Pulmonary artery endothelial cell (primary cell): Measurements from ENCODE around the gene PHF23. TPM values are rescaled to one million over a fixed set of nuclear protein-coding genes. Genes with fewer than 3 reads are reported as not detected.

ENCODE experiments used
- DNase-seq: peaks from one replicate; pipeline ENCODE4 v3.0.0-alpha.2; 2011; ENCODE audit warnings: low read depth, low spot score
- total RNA-seq: library from RNA; depleted of rRNA; stranded (reverse); fragments of >200 nt; gene quantifications from 2 replicates; pipeline ENCODE4 v1.2.3, GENCODE V29; 2014

Gene PHF23
- total RNA-seq, 1 donor from 2014 or later = 47.1 TPM

DNA sequence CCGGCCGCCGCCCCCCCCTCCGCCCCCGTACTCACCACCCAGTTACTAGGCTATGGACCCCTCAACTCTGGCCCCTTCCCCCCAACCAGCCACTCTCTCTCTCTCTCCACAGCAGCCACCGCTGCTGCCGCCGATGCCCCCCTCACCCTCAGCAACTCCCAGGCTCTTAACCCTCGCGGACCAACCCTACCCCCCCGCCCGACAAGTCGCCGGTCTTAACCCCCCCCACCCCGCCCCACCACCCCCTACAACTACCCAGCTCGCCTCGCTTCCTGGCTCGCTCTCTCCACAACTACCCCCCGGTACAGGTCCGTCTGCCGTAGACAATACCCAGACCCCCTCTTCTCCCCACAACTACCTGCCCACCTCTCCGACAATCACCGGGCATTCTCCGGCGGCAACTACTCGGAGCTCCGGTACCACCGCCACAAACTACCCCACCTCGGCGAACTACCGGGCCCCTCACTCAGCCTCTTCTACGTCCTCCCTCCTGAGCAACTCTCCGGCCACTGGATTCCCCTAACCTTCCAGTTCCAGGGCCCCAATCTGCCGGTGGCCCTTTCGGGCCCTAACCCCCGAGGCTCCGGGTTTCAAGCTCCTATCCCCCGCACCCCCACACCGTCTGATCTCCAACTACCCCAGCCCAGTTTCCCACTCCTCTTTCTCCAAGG is 702 bp downstream of the PHF23 start:
- DNase-seq = no peak

- no peak for DNase-seq
Observed at GRCh38 chr17:7237761-7238419, 1.4 kb downstream of the PHF23 start.

- DNase-seq = no peak
Observed at GRCh38 chr17:7237266-7237760, 1.9 kb downstream of the PHF23 start.

DNA sequence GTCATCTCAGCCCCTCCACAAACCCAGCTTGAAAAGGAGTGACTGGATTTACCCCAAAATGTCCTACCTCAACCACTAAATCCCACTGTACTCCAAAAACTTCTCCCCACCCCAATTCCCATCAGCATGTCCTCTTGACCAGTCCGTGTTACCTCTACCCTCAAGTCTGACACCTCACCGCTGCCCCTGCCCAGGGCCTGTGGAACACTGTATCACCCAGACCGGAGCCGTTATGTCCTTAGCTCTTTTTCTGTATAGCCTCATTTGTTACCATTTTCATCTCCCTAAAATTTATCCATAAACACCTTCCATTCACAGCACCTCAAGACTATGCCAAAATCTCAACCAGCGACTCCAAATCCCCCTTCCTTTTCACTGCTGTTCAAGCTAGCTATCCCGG is 2.4 kb downstream of the PHF23 start:
- DNase-seq = no peak

GRCh38 chr17:7235693-7236665 is 3.3 kb downstream of the PHF23 start:
- DNase-seq = no peak

DNA sequence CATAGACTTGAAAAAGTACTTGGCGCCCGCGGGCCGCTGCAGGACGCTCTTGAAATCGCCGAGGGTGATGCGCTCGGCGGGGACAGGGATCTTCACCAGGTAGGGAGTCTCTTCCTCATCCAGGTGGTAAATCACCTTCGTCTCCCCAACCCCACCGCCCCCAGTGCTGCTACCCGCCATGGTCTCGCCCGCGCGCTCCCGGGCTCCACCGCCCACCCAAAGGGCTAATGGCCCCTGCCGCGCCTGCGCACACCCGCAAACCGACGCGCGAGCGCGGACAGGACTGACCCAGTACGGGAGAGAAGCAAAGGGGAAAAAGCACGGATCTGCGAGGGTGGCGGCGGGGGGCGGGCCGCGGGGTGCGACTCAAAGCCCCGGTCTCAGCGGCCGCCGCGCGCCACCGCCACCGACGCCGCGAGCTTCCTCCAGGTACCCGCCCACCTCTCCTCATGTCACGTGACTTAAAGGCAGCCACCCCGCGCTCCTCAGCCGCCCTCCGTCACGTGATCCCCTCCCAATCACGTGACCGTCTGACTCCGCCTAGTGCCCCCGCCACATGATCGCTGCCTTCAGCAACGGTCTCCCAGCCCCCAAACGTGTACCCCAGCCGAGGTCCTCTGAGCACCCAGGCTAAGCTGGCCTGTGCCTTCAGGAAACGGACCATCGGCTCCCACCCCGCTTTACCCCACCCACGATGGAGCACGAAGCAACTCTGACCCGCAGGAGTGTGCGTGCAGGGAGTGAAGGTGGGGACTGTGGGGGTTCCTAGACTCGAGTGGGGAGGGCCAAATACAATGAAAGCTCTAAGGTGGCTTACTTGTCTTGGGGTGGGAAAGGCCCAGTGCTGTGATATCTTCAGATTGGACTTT is 4.9 kb downstream of the PHF23 start, which contains the start of gene DVL2:
Gene DVL2, minus strand, starts transcription at position 435 of the 869 bp plus-strand sequence. Its CDS starts 255 bp downstream, at position 180.
- DNase-seq = peak; percentile 82

DNA sequence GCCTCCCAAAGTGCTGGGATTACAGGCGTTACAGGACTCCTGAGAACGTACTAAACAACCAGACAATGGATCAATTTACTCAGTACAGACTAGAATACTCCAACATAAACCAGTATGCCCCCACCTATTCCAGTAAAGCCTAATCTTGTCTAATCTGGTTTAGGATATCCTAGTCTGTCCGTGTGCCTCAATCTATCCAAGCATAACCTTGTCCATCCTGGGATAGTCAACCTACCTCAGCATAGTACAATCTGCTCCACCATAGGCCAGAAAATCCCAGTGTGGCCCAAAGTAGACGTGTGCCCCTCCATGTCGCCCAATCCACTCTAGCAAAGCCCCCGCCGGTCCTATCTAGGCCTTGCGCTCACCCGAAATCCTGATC is 5.6 kb downstream of the PHF23 start:
- no peak for DNase-seq

DNA sequence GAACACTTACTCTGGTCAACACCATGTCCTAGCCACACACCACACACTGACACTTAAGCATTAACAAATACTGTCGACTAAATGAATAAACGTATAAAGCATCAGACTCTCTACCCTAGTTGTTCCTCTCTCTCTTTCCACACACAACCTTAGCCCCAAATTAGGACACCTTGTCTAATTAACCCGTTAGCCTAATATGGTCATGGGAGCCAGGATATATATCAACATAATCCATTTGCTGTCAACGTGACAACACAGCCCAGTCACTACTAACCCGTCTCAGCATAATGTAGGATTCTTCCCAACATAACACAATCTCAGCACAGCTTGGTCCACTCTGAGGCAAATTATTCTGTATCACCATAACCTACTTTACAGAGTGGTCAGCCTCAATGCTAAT is 7.1 kb downstream of the PHF23 start:
- DNase-seq = no peak

- no peak for DNase-seq
Observed at GRCh38 chr17:7229504-7229903, 9.8 kb downstream of the PHF23 start.

- DNase-seq = no peak
Observed at GRCh38 chr17:7228920-7229319, 10.3 kb downstream of the PHF23 start.

DNA sequence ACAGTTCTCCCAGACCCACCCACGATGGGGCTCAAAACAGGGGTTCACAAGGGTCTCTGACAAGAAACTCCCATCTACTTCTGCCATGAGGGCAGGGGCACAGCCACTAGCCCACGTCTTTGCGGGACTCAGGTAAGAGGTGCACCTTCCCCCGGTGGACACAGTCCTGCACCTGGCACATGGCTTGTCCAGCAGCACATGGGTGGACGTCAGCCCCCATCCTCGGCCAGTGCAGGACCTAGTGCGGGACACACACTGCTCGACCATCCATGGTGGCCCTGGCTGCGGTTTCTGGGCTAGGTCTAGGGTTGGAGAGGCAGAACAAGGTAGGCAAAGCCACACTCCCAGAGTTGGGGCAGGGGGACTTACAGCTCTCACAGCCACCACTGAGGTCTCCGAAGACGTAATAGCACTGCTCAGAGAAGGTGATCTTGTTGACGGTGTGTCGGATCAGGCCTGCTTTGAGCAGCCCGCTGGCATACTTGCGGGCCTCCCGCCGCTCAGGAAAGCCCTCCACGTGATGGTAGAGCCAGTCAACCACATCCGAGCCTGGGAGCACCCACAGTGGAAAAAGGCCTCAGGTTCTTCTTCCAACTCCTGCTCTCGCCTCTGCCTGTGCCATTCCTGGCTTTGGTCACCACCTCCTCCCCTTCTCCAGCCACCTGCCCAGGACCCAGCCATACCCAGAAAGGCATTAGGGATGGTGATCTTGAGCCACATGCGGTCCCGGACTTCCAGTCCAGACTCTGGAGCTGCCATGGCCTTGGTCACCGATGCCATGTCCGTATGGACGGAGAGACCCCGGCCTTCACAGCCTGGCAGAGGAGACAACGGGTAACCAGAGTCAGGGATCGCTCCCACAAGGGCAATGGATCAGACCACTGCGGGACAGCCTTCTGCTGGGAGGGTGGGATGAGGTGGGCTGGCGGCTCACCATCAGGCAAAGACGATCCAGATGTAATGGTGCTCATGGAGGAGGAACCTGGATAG is 12.2 kb downstream of the PHF23 start:
- no peak for DNase-seq

- no peak for DNase-seq
Observed at GRCh38 chr17:7225711-7226331, 13.4 kb downstream of the PHF23 start.

- DNase-seq = no peak
Observed at GRCh38 chr17:7224661-7225111, 14.6 kb downstream of the PHF23 start.

DNA sequence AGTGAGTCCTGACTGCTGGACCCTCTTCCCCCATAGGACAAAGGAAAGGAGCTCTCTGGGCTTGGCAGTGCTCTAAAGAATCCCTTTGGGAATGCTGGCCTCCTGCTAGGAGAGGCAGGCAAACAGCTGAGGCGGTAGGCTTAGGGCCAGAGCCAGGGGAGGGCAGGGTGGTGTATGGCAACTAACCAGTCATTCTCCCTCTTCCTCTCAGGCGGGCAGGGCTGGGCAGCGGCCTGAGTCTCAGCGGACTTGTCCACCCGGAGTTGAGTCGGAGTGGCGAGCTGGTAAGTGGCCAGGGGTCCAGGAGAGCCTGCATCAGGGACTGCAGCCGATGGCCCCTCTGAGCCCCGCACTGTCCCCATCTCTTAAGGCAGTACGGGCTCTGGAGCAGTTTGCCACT is 15.1 kb downstream of the PHF23 start:
- DNase-seq = no peak

- no peak for DNase-seq
Observed at GRCh38 chr17:7223375-7223774, 15.9 kb downstream of the PHF23 start.

GRCh38 chr17:7222972-7223292 is 16.3 kb downstream of the PHF23 start:
- no peak for DNase-seq

GRCh38 chr17:7222093-7222971 is 16.9 kb downstream of the PHF23 start:
- no peak for DNase-seq
